Measurements from ENCODE around the gene ADARB2.

- TF ChIP-seq EZH2 (IDR thresholded peaks at IDR 0.05; ENCODE audit: borderline replicate concordance, control insufficient read depth, low read depth, low read length) (no peak), TAF1 (IDR thresholded peaks at IDR 0.05; ENCODE audit: borderline replicate concordance, low read depth, low read length) (no peak), NR2C2 (IDR thresholded peaks at IDR 0.05; ENCODE audit: borderline replicate concordance, control insufficient read depth, insufficient read length, low read depth) (no peak)
These were observed 550.0 kb downstream of the ADARB2 start for GRCh38 chr10:1187151-1187854.

Measured in GM12878 (cell line).